ENCODE results near the gene TPX2.

TPX2 gene

DNA sequence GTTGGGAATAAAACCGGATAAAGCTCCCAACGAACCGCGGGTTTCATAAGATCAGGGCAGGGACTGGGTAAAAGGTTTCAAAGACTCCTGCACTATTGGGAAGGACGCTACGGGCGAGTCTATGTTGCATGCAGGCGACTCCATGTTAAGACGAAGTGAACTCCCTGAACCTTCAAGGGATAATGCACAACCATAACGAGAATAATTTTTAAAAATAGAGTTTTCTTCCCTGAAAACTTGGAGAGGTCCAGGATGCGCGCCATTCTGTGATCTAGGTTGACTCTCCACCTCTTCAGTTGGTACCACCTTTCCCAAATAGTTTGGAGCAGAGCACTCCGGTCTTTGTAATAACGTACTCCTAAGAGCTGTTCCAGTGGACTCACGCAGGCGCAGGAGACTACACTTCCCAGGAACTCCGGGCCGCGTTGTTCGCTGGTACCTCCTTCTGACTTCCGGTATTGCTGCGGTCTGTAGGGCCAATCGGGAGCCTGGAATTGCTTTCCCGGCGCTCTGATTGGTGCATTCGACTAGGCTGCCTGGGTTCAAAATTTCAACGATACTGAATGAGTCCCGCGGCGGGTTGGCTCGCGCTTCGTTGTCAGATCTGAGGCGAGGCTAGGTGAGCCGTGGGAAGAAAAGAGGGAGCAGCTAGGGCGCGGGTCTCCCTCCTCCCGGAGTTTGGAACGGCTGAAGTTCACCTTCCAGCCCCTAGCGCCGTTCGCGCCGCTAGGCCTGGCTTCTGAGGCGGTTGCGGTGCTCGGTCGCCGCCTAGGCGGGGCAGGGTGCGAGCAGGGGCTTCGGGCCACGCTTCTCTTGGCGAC, at the start of gene TPX2:
Gene TPX2, plus strand, starts transcription at position 562 of the 821 bp plus-strand sequence. CDS start 18,187 bp downstream, outside the sequence.
- DNase-seq (ENCODE audit: low read depth): peak; percentile 72

DNA sequence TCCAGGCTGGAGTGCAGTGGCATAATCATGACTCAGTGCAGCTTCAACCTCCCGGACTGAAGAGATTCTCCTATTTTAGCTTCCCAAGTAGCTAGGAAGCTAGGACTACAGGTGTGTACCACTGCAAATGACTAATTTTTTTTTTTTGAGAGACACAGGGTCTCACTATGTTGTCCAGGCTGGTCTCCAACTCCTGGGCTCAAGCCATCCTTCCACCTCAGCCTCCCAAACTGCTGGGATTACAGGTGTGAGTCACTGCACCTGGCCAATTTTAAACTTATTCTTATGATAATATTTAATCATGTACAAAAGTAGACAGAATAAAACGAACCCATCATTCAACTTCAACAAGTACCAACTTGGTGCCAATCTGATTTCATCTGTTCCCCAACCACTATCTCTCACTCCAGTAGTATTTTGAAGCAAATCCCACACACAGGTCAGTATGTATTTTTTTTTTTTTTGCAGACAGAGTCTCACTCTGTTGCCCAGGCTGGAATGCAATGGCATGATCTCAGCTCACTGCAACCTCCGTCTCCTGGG, 48.9 kb upstream of the TPX2 start:
- no peak for DNase-seq (ENCODE audit: low read depth)

DNA sequence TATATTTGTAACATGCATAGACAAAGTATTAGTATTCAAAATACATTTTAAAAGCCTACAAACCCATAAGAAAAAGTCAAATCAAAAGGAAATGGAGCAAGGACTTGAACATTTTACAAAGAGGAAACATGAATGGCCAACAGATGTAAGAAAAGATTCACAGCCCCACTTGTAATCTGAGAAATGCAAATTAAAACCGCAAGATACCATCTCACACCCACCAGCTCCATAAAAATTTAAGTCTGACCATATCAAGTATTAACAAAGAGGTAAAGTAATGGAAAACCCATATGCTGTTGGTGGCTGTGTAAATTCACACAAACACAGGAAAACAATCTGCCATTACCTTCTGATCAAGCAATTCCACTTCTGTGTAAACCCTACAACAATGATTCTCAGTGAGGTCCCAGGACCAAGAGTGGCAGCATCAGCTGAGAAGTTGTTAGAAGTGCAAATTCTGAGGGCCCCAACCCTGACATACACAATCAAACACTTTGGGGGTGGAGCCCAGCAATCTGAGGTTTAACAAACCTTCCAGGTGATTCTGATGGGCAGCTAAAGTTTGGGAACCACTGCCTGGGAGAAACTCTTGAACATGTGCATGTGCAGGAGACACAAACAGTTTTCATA, 47.3 kb upstream of the TPX2 start:
- DNase-seq (ENCODE audit: low read depth): no peak

DNA sequence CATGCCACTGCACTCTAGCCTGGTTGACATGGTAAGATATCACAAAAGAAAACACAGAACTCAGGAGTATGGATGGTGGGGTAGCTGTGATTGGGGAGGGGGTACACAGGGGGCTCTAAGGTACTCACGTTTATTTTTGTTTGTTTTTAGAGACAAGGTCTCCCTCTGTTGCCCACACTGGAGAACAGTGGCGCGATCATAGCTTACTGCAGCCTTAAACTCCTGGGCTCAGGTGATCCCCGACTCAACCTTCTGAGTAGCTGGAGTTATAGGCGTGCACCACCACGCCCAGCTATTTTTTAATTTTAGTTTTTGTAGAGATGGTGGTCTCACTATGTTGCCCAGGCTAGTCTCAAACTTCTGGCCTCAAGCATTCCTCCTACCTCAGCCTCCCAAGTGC, 45.7 kb upstream of the TPX2 start:
- no peak for DNase-seq (ENCODE audit: low read depth)

- no peak for DNase-seq (ENCODE audit: low read depth)
Observed at GRCh38 chr20:31693987-31694661, 45.0 kb upstream of the TPX2 start.

DNA sequence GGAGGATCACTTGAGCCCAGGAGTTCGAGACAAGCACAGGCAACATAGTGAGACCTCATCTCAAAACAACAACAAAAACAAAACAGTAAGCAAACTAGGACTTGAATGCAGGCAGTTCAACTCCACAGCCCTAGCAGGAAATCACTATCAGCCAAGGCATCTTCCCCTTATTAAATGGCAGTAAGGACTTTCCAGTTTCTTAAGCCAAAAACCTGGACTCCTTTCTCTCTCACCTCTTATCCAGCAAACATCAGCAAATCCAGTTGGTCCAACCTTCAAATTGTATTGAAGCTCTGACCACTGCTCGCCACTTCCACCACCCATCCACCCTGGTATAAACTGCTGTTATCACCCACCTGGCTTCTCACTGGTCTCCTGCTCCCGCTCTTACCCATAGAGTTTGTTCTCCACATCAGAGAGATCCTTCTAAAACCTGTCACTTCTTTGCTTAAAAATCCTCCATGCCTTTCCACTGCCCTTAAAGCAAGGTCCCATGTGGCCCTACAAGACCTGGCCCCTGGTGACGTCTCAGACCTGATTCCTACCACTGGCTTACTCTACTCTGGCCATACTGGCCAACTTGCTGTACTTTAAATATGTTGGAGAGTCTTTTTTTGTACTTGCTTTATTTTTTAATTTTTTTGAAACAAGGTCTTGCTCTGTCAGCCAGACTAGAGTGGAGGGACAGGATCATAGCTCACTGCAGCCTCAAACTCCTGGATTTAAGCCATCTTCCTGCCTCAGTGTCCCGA, 44.1 kb upstream of the TPX2 start:
- no peak for DNase-seq (ENCODE audit: low read depth)

- no peak for DNase-seq (ENCODE audit: low read depth)
Observed at GRCh38 chr20:31695849-31696804, 43.0 kb upstream of the TPX2 start.

DNA sequence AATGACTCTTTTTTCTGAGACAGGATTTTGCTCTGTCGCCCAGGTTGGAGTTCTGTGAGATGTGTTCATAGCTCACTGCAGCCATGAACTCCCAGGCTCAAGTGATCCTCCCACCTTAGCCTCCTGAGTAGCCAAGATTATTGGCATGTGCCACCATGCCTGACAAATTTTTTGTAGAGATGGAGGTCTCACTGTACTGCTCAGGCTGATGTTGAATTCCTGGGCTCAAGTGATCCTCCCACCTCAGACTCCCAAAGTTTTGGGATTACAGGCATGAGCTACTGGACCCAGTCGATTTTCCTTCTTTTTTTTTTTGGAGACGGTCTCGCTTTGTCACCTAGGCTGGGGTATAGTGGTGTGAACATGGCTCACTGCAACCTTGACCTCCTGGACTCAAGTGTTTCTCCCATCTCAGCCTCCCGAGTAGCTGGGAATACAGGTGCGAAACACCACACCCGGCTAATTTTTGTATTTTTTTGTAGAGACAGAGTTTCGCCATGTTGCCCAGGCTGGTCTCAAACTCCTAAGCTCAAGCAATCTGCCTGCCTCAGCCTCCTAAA, 40.8 kb upstream of the TPX2 start:
- no peak for DNase-seq (ENCODE audit: low read depth)

GRCh38 chr20:31698803-31699718, 40.0 kb upstream of the TPX2 start:
- no peak for DNase-seq (ENCODE audit: low read depth)

GRCh38 chr20:31699801-31700728, 39.0 kb upstream of the TPX2 start:
- DNase-seq (ENCODE audit: low read depth): no peak

GRCh38 chr20:31700747-31701146, 38.3 kb upstream of the TPX2 start:
- no peak for DNase-seq (ENCODE audit: low read depth)

- no peak for DNase-seq (ENCODE audit: low read depth)
Observed at GRCh38 chr20:31701591-31701990, 37.5 kb upstream of the TPX2 start.

GRCh38 chr20:31704225-31705119, 34.6 kb upstream of the TPX2 start:
- no peak for DNase-seq (ENCODE audit: low read depth)

GRCh38 chr20:31705191-31705590, 33.9 kb upstream of the TPX2 start:
- DNase-seq (ENCODE audit: low read depth): no peak

DNA sequence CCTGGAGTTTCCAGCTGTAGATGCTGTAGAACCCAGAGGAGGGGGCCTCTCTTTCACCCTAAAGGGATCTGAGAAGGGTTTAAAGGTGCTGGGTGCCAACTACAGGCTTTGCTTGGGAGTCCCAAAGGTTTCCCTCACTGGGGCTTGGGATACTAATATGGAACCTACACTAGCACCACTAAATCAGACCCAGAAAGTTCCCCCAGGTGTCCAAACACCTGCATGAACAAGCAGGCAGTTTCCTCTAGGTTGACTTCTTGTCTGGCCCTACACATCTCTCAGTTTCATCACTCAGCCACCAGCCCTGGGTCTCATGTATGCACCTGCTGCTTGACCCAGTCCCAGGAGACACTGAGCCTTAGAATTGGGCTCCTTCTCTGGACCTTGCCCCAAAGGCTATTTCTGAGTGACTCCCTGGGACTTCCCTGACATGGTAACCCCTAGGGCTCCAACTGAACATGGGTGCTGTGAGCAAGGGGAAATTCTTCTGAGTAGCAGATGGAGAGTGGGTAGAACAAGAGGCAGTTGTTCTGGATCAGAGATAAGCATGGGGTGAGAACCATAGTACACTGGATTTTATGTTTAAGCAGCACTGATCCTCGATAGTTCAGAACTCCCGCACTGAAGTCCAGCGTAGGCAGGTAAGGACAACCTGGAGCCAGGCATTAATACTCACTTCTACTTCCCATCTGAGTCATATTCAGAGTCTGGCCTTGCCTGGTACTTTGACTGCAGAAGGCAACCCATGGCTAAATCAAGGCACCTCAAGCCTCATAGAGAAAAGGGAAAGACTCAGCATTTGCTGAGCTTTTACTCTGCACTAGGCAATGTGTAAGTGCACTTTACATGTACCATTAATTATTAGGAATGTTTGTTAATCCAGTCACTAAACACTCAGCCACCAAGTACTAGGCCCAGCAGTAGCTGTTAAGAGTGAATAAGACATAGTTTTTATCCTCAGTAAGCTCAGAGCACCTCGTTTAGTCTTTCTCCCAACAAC, 33.2 kb upstream of the TPX2 start:
- DNase-seq (ENCODE audit: low read depth): no peak

Data from stimulated activated CD8-positive, alpha-beta memory T cell treated with anti-CD3 and anti-CD28 coated beads, Interleukin-12 subunit alpha, Interleukin-12 subunit beta, amount 100 ng/mL, for 1 hour (primary cell).